Testis (tissue), 3 donors: ENCODE data around the gene MCM7. TPM values are rescaled to one million over a fixed set of nuclear protein-coding genes. Genes with fewer than 3 reads are reported as not detected.

Experiments used
- DNase-seq: peaks from one replicate; pipeline ENCODE4 v3.0.0-alpha.2; 2019
- H3K27ac ChIP-seq, 2 donors: fragments of 200-600 bp; sonication (generic); one replicate each; pipeline ENCODE4 v1.5.1; 2019
- H3K27me3 ChIP-seq: fragments of 200-600 bp; sonication (generic); one replicate; pipeline ENCODE4 v1.5.1; 2019
- H3K36me3 ChIP-seq: fragments of 200-600 bp; sonication (generic); one replicate; pipeline ENCODE4 v1.5.1; 2017; ENCODE audit warnings: low read depth; ENCODE audit errors: missing control alignments
- H3K4me1 ChIP-seq: fragments of 200-600 bp; sonication (generic); one replicate; pipeline ENCODE4 v1.5.1; 2019
- H3K4me3 ChIP-seq, 2 donors: fragments of 200-600 bp; sonication (generic); one replicate each; pipeline ENCODE4 v1.5.1; 2017 to 2019
- H3K9me3 ChIP-seq: fragments of 200-600 bp; sonication (generic); one replicate; pipeline ENCODE4 v1.5.1; 2017
- CTCF ChIP-seq, 3 experiments: fragments of 450-650 bp in 2 of 3; fragments of 200-600 bp in 1 of 3; sonication (generic) in 1 of 3; IDR thresholded peaks; one replicate each; pipeline ENCODE4 v1.5.1; 2016 to 2019; ENCODE audit warnings: antibody characterized with exemption in 3 of 3, mild to moderate bottlenecking in 2 of 3, moderate library complexity in 1 of 3
- POLR2A ChIP-seq: fragments of 450-650 bp; IDR thresholded peaks from one replicate; pipeline ENCODE4 v1.6.1; 2017; ENCODE audit warnings: antibody characterized with exemption, mild to moderate bottlenecking, moderate library complexity
- WGBS, 2 donors: methylation state at CpG; one replicate each; pipeline ENCODE4 v1.1.5; 2018; 5-methylcytosine and 5-hydroxymethylcytosine counted together
- intact Hi-C: fragments of 100-400 bp; cut with DNase I; formaldehyde crosslinking; loops from one replicate; pipeline ENCODE4 v1.15.1; 2023; ENCODE audit warnings: low total_unique reads
- polyA plus RNA-seq: library from polyadenylated mRNA; stranded (reverse); fragments of 350-450 nt; fragmentation: Illumina TruSeq; extraction: RNeasy Lipid Tissue Mini Kit (QIAGEN cat#74804); gene quantifications from one replicate; pipeline ENCODE4 v1.2.3, GENCODE V29; 2014; ENCODE audit warnings: low read depth, low replicate concordance; ENCODE audit not compliant: insufficient read depth
- total RNA-seq, 2 donors: library from RNA; depleted of rRNA; stranded (reverse); fragments of >200 nt; gene quantifications; one replicate each; pipeline ENCODE4 v1.2.3, GENCODE V29; 2016

The MCM7 gene
- total and polyA plus RNA-seq, 3 donors from 2014 or later: 85.1 to 137 (median 86.5) TPM

DNA sequence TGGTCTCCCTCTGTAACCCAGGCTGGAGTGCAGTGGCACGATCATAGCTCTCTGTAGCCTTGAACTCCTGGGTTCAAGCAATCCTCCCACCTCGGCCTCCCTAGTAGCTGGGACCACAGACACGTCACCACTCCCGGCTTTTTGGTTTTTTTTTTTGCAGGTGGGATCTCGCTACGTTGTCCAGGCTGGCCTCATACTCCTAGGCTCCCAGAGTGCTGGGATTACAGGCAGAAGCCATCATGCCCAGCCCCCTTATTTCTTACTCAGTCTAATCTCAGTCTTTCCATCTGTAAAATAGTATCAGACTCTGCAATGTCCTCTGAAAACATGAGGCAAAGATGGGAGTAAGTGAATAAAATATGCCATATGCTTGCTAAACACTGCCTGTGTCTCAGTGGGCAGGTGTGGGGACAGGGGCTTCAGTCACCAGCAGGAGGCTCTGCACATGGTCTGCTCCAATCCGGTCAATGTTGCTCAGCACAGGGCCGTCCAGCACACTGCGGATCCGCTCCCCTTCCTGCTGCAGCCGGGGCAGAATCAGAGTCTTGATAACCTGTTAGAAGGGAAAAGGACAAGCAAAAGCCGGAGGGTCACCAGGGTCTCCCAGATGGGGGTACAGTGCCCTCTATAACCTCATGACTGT is 8.4 kb upstream of the MCM7 start:
- Histone ChIP-seq H3K9me3 (no peaks in the 10 kb centered on the region), H3K27me3 (no peaks in the 10 kb centered on the region), H3K4me3 (no peak overlapping the region), H3K4me1 (no peaks in the 10 kb centered on the region), H3K36me3 (no peaks in the 10 kb centered on the region), H3K27ac (no peak overlapping the region)
- DNase-seq: no peak
- intact Hi-C loops: no loop called here
- TF ChIP-seq POLR2A (no peak), CTCF (IDR thresholded peaks at IDR 0.05) (no peak)
- 86 to 88% methylated on average over 11 to 12 of the region's 12 CpGs for WGBS, 2 donors

GRCh38 chr7:100107890-100108289 is 6.7 kb upstream of the MCM7 start:
- Histone ChIP-seq H3K9me3 (no peaks in the 10 kb centered on the region), H3K27ac (no peak overlapping the region), H3K27me3 (no peaks in the 10 kb centered on the region), H3K4me3 (no peak overlapping the region), H3K36me3 (no peaks in the 10 kb centered on the region), H3K4me1 (no peaks in the 10 kb centered on the region)
- intact Hi-C loops: no loop called here
- DNase-seq: no peak
- WGBS, 2 donors: 81 to 84% methylated on average over 6 to 11 of the region's 11 CpGs
- no peak for TF ChIP-seq CTCF (IDR thresholded peaks at IDR 0.05)
- no peak for TF ChIP-seq POLR2A

- Histone ChIP-seq H3K4me1 (no peaks in the 10 kb centered on the region), H3K9me3 (no peaks in the 10 kb centered on the region), H3K4me3 (no peak overlapping the region), H3K27ac (no peak overlapping the region), H3K27me3 (no peaks in the 10 kb centered on the region), H3K36me3 (no peaks in the 10 kb centered on the region)
- TF ChIP-seq CTCF (IDR thresholded peaks at IDR 0.05) (no peak), POLR2A (no peak)
- intact Hi-C loops: no loop called here
- 80 to 84% methylated on average over 21 to 25 of the region's 25 CpGs for WGBS, 2 donors
- DNase-seq: no peak
These were observed 6.0 kb upstream of the MCM7 start for GRCh38 chr7:100107125-100107737.

DNA sequence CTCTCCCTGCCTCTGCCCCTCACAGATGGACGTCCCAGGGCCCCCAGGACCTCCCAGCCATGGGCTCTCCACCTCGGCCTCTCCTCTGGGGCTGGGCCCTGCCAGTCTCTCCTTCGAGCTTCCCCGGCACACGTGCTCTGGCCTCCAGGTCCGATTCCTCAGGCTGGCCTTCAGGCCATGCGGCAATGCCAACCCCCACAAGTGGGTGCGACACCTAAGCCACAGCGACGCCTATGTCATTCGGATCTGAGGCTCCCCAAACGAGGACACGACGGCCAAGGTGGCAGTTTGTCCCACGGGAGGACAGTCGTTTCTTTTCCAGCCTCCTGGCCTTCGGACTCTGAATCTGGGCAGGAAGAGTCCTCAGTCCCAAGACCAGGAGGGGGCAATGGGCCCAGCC is 5.4 kb upstream of the MCM7 start:
- intact Hi-C loops: no loop called here
- Histone ChIP-seq H3K36me3 (no peaks in the 10 kb centered on the region), H3K9me3 (no peaks in the 10 kb centered on the region), H3K27ac (no peak overlapping the region), H3K27me3 (no peaks in the 10 kb centered on the region), H3K4me1 (no peaks in the 10 kb centered on the region), H3K4me3 (no peak overlapping the region)
- WGBS, 2 donors: 84 to 86% methylated on average over 13 to 17 of the region's 17 CpGs
- TF ChIP-seq POLR2A (no peak), CTCF (IDR thresholded peaks at IDR 0.05) (no peak)
- DNase-seq: no peak

DNA sequence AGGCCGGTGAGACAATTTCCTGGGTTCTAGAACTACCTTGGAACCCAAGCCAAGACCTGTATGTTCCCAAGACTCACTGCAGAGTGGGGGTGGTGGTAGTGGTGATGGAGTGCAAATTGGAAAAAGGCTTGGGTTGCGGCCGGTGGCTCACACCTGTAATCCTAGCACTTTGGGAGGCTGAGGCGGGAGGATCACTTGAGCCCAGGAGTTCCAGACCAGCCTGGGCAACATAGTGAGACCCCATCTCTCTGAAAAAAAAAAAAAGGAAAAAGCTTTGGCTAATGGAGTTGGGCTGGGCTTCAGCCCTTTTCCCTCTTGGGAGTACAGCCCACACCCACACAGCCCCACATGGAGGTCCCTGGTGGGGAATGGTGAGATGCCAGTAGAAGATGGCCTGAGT is 4.3 kb upstream of the MCM7 start:
- Histone ChIP-seq H3K9me3 (no peaks in the 10 kb centered on the region), H3K4me1 (no peaks in the 10 kb centered on the region), H3K27ac (no peak overlapping the region), H3K36me3 (no peaks in the 10 kb centered on the region), H3K4me3 (no peak overlapping the region), H3K27me3 (no peaks in the 10 kb centered on the region)
- intact Hi-C loops: no loop called here
- TF ChIP-seq POLR2A: no peak
- no peak for TF ChIP-seq CTCF (IDR thresholded peaks at IDR 0.05)
- 91 to 93% methylated on average over 3 to 4 of the region's 4 CpGs for WGBS, 2 donors
- DNase-seq: no peak
